ENCODE data around the gene GALNT7. TPM values are rescaled to one million over a fixed set of nuclear protein-coding genes. Genes with fewer than 3 reads are reported as not detected.
"Not testable (repeated sequence)": the region's sequence is repeated elsewhere in the genome, so short reads cannot be mapped to it uniquely, and the experiment has no call there.

GALNT7 gene
- polyA plus RNA-seq, 1 donor: 47.0 TPM

GRCh38 chr4:173176010-173176409 is 7.4 kb downstream of the GALNT7 start:
- Histone ChIP-seq H3K27me3 (ENCODE audit: control insufficient read depth, insufficient read depth, low read length) (no peaks in the 10 kb centered on the region), H3K36me3 (ENCODE audit: control insufficient read depth, insufficient read depth, low read length) (no peaks in the 10 kb centered on the region), H3K4me1 (ENCODE audit: control insufficient read depth, insufficient read depth, low read length) (peaks cover 3% of the 10 kb centered on the region), H3K27ac (ENCODE audit: low read length) (no peak overlapping the region), H3K9me3 (ENCODE audit: control insufficient read depth, low read depth, low read length) (peaks cover 2% of the 10 kb centered on the region), H3K4me3 (ENCODE audit: low read length) (no peak overlapping the region)
- no peak for DNase-seq
- 92% methylated on average over 3 of the region's 6 CpGs for WGBS (ENCODE audit: insufficient coverage, low lambda C conversion rate)

DNA sequence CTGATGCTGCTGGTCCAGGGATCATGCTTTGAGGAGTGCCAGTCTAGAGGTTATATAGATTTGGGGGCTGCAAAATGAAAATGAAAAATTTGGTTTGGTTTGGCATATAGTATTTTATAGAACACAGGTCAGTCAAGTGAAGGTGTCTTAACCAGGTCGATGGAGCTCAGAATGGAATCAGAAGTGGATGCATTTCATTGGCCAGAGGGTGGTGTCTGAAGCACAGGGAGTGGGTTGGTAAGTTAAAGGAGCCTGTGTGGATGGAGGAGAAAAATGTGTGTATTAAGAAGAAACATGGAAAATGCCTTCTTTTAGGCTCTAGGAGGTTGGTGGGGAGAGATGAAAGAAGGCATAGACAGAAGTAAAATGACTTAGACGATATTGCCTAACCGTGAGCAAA is 8.6 kb downstream of the GALNT7 start:
- no CpG with 5 or more reads among the region's 3 CpGs for WGBS (ENCODE audit: insufficient coverage, low lambda C conversion rate)
- Histone ChIP-seq H3K4me1 (ENCODE audit: control insufficient read depth, insufficient read depth, low read length) (no peaks in the 10 kb centered on the region), H3K4me3 (ENCODE audit: low read length) (no peak overlapping the region), H3K9me3 (ENCODE audit: control insufficient read depth, low read depth, low read length) (peaks cover 2% of the 10 kb centered on the region), H3K27ac (ENCODE audit: low read length) (no peak overlapping the region), H3K27me3 (ENCODE audit: control insufficient read depth, insufficient read depth, low read length) (no peaks in the 10 kb centered on the region), H3K36me3 (ENCODE audit: control insufficient read depth, insufficient read depth, low read length) (no peaks in the 10 kb centered on the region)
- no peak for DNase-seq

GRCh38 chr4:173178144-173178543 is 9.5 kb downstream of the GALNT7 start:
- no peak for DNase-seq
- H3K27ac ChIP-seq (ENCODE audit: low read length): no peak overlapping the region
- WGBS (ENCODE audit: insufficient coverage, low lambda C conversion rate): 89% methylated on average over 1 of the region's 1 CpG
- H3K27me3 ChIP-seq (ENCODE audit: control insufficient read depth, insufficient read depth, low read length): no peaks in the 10 kb centered on the region
- no peaks in the 10 kb centered on the region for H3K4me1 ChIP-seq (ENCODE audit: control insufficient read depth, insufficient read depth, low read length)
- no peaks in the 10 kb centered on the region for H3K36me3 ChIP-seq (ENCODE audit: control insufficient read depth, insufficient read depth, low read length)
- peaks cover 2% of the 10 kb centered on the region for H3K9me3 ChIP-seq (ENCODE audit: control insufficient read depth, low read depth, low read length)
- H3K4me3 ChIP-seq (ENCODE audit: low read length): no peak overlapping the region

DNA sequence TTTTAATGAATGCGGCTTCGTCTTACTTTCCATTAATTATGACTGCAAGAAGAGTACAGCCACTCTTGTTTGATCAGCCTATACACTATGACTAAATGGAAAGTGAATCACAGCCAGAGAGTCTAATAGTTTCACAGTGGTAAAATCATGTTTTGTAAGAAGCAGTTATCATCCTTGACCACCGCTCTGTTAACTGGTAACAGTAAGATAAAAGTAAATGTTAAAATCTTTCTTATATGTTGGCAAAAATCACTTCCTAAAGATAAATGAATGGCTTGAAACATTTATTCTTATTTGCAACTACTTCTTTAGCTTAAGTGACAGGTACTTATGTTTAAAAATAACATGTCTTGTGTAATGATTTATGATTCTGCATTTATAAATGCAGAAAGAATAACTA is 13.2 kb downstream of the GALNT7 start:
- Histone ChIP-seq H3K36me3 (ENCODE audit: control insufficient read depth, insufficient read depth, low read length) (no peaks in the 10 kb centered on the region), H3K9me3 (ENCODE audit: control insufficient read depth, low read depth, low read length) (peaks cover 10% of the 10 kb centered on the region), H3K27me3 (ENCODE audit: control insufficient read depth, insufficient read depth, low read length) (no peaks in the 10 kb centered on the region), H3K4me3 (ENCODE audit: low read length) (no peak overlapping the region), H3K27ac (ENCODE audit: low read length) (no peak overlapping the region), H3K4me1 (ENCODE audit: control insufficient read depth, insufficient read depth, low read length) (peaks cover 15% of the 10 kb centered on the region)
- DNase-seq: peak in 1 of 2 donors; percentile 34
- WGBS (ENCODE audit: insufficient coverage, low lambda C conversion rate): 93% methylated on average over 2 of the region's 3 CpGs

GRCh38 chr4:173182403-173182802 is 13.8 kb downstream of the GALNT7 start:
- no peaks in the 10 kb centered on the region for H3K27me3 ChIP-seq (ENCODE audit: control insufficient read depth, insufficient read depth, low read length)
- no peak overlapping the region for H3K27ac ChIP-seq (ENCODE audit: low read length)
- WGBS (ENCODE audit: insufficient coverage, low lambda C conversion rate): no CpG with 5 or more reads among the region's 4 CpGs
- H3K4me1 ChIP-seq (ENCODE audit: control insufficient read depth, insufficient read depth, low read length): peaks cover 15% of the 10 kb centered on the region
- DNase-seq: no peak
- H3K9me3 ChIP-seq (ENCODE audit: control insufficient read depth, low read depth, low read length): peaks cover 10% of the 10 kb centered on the region
- no peaks in the 10 kb centered on the region for H3K36me3 ChIP-seq (ENCODE audit: control insufficient read depth, insufficient read depth, low read length)
- no peak overlapping the region for H3K4me3 ChIP-seq (ENCODE audit: low read length)

DNA sequence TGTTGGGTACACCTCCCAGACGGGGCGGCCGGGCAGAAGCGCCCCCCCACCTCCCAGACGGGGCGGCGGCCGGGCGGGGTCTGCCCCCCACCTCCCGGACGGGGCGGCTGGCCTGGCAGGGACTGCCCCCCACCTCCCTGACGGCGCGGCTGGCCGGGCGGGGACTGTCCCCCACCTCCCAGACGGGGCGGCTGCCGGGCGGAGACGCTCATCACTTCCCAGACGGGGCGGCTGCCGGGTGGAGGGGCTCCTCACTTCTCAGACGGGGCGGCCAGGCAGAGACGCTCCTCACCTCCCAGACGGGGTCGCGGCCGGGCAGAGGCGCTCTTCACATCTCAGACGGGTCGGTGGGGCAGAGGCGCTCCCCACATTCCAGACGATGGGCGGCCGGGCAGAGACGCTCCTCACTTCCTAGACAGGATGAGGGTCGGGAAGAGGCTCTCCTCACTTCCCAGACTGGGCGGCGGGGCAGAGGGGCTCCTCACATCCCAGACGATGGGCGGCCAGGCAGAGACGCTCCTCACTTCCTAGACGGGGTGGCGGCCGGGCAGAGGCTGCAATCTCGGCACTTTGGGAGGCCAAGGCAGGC is 15.1 kb downstream of the GALNT7 start:
- H3K9me3 ChIP-seq (ENCODE audit: control insufficient read depth, low read depth, low read length); H3K4me3 ChIP-seq (ENCODE audit: low read length); H3K27ac ChIP-seq (ENCODE audit: low read length); H3K36me3 ChIP-seq (ENCODE audit: control insufficient read depth, insufficient read depth, low read length); DNase-seq; H3K27me3 ChIP-seq (ENCODE audit: control insufficient read depth, insufficient read depth, low read length): not testable (repeated sequence)
- H3K4me1 ChIP-seq (ENCODE audit: control insufficient read depth, insufficient read depth, low read length): peaks cover 26% of the 10 kb centered on the region
- no CpG with 5 or more reads among the region's 50 CpGs for WGBS (ENCODE audit: insufficient coverage, low lambda C conversion rate)

DNA sequence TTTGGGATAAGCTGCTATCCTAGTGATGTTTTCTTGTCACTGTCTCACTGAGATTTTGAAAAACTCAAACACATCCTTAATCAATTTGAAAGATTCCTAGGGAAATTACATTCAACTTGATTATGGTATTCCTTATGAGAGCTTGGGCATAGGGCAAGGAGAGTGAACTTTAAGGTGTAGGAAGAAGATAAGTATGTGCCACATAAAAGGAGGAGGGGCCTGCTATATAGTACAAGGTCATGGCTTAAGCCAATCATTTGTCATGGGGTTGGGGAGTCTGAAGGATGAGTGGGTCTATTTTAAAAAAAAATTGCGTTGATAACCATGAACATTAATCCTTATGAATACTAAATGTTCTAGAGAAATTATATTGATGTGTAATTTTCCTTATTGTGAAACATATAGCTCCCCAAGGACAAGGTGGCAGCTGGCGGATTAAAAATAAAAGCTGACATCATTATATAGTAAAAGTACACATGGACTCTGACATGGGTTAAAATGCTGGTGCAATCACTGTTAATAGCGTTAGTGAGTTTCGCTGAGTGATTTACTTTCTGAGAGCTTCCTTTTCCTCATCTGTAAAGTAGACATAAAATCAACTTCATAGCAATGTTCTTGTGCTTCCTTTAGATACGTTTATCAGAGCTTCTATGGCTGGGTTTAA is 17.4 kb downstream of the GALNT7 start:
- no peaks in the 10 kb centered on the region for H3K27me3 ChIP-seq (ENCODE audit: control insufficient read depth, insufficient read depth, low read length)
- H3K27ac ChIP-seq (ENCODE audit: low read length): peak overlapping the region; percentile 86
- no peaks in the 10 kb centered on the region for H3K36me3 ChIP-seq (ENCODE audit: control insufficient read depth, insufficient read depth, low read length)
- WGBS (ENCODE audit: insufficient coverage, low lambda C conversion rate): 0% methylated on average over 1 of the region's 5 CpGs
- peak; percentile 81 to 93 for DNase-seq
- peaks cover 32% of the 10 kb centered on the region for H3K4me1 ChIP-seq (ENCODE audit: control insufficient read depth, insufficient read depth, low read length)
- peaks cover 8% of the 10 kb centered on the region for H3K9me3 ChIP-seq (ENCODE audit: control insufficient read depth, low read depth, low read length)
- H3K4me3 ChIP-seq (ENCODE audit: low read length): no peak overlapping the region

DNA sequence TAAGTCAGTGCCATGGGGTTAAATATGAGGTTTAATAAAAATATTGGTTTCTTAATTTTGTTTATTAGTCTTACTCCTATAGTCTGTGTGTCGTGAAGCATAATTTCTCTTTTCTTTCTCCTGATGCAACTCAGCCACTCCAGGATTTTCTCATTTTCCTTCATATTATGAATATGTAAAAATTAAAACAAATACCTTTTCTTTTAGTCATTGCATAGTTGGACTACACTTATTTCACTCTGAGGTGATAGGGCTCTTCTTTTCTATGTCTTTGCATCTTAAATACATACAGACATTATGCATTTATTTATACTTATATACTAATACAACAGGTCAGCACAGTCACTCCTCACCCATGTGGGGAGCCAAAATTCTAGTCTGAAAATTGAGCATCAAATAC is 19.1 kb downstream of the GALNT7 start:
- Histone ChIP-seq H3K27ac (ENCODE audit: low read length) (peak overlapping the region; percentile 19), H3K27me3 (ENCODE audit: control insufficient read depth, insufficient read depth, low read length) (no peaks in the 10 kb centered on the region), H3K9me3 (ENCODE audit: control insufficient read depth, low read depth, low read length) (peaks cover 8% of the 10 kb centered on the region), H3K36me3 (ENCODE audit: control insufficient read depth, insufficient read depth, low read length) (no peaks in the 10 kb centered on the region), H3K4me1 (ENCODE audit: control insufficient read depth, insufficient read depth, low read length) (peaks cover 44% of the 10 kb centered on the region), H3K4me3 (ENCODE audit: low read length) (no peak overlapping the region)
- DNase-seq: no peak
- 100% methylated on average over 1 of the region's 1 CpG for WGBS (ENCODE audit: insufficient coverage, low lambda C conversion rate)

GRCh38 chr4:173188648-173189047 is 20.0 kb downstream of the GALNT7 start:
- peak overlapping the region; percentile 0 for H3K27ac ChIP-seq (ENCODE audit: low read length)
- 70% methylated on average over 2 of the region's 7 CpGs for WGBS (ENCODE audit: insufficient coverage, low lambda C conversion rate)
- H3K9me3 ChIP-seq (ENCODE audit: control insufficient read depth, low read depth, low read length): peaks cover 8% of the 10 kb centered on the region
- no peaks in the 10 kb centered on the region for H3K27me3 ChIP-seq (ENCODE audit: control insufficient read depth, insufficient read depth, low read length)
- no peak for DNase-seq
- peaks cover 44% of the 10 kb centered on the region for H3K4me1 ChIP-seq (ENCODE audit: control insufficient read depth, insufficient read depth, low read length)
- H3K36me3 ChIP-seq (ENCODE audit: control insufficient read depth, insufficient read depth, low read length): no peaks in the 10 kb centered on the region
- no peak overlapping the region for H3K4me3 ChIP-seq (ENCODE audit: low read length)

DNA sequence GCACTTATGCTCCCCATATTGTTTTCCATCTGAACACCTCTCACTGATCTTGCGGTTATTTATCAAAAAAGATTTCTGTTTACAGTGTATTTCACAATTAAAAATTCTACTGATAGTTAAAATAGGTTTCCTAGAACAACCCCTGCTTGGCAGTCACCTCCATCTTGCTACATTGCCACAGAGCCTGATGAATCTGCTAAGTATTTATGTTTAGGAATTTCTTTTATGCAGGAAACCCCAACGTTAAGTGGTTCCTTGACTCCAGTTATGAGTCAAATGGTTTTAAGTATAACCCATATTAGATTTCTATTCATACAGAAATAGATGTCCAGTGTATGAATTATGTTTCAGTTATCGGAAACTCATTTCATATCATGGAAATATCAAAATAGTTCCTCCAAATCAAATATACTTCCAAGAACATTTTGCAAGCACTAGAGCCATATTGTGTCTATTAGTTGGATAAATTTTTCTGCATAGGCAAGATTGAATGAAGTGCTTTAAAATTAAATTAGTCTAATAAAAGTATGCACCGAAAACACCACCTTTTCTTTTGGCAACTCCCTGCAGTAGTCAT is 20.6 kb downstream of the GALNT7 start:
- peaks cover 44% of the 10 kb centered on the region for H3K4me1 ChIP-seq (ENCODE audit: control insufficient read depth, insufficient read depth, low read length)
- WGBS (ENCODE audit: insufficient coverage, low lambda C conversion rate): 100% methylated on average over 2 of the region's 4 CpGs

More for the DNA sequence above, 20.6 kb downstream of the GALNT7 start:
- Histone ChIP-seq H3K36me3 (ENCODE audit: control insufficient read depth, insufficient read depth, low read length) (no peaks in the 10 kb centered on the region), H3K9me3 (ENCODE audit: control insufficient read depth, low read depth, low read length) (peaks cover 2% of the 10 kb centered on the region), H3K27ac (ENCODE audit: low read length) (no peak overlapping the region), H3K4me3 (ENCODE audit: low read length) (no peak overlapping the region), H3K27me3 (ENCODE audit: control insufficient read depth, insufficient read depth, low read length) (no peaks in the 10 kb centered on the region)
- DNase-seq: no peak

Data from large intestine (tissue), 3 donors.